ENCODE results near the gene PRXL2A. TPM values are rescaled to one million over a fixed set of nuclear protein-coding genes. Genes with fewer than 3 reads are reported as not detected.

PRXL2A gene
- total RNA-seq, 2 experiments from 2014 or later = 3.9 to 4.6 TPM

DNA sequence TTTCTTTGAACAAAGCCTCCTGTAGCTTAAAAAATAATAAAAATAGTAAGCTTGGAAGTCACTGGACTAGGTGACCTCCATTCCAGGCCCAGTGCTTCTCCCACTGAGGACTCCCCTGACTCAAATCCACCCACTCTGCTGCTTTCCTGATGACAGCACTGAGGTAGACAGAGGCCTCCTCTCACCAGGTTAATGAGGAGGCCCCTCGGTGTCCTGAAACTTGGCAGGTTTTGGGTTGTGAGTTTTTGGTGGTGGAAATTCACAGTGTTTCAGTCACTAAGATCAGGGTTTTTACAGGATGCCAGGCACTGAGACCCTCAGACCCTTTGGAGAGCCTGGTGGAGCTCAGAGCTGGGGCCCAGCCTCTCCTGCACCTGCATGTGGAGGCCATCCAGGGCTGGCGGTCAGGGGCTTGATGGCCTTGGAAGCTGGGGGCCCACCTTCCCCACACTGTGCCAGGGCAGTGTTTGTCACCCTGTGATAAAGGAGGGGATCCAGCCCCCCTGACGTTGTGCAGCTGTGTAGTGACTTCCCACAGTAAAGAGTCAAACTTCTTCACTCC lies 64.8 kb downstream of the PRXL2A start:
- CTCF ChIA-PET = interaction anchor here (0.9 to 19.9 kb wide), 6 partner anchors 11 to 29 kb away, joined by 3 to 250 read pairs (median 4); no protein-coding TSS in a partner anchor
- Histone ChIP-seq H3K9me3 (ENCODE audit: control insufficient read depth in 1 of 2, insufficient read depth in 1 of 2, low read length in 2 of 2) (peaks cover 0 to 4% of the 10 kb centered on the region in 2 experiments), H3K27me3 (ENCODE audit: control insufficient read depth in 1 of 2, insufficient read depth in 2 of 2, low read length in 2 of 2) (no peaks in the 10 kb centered on the region), H3K27ac (ENCODE audit: low read depth in 1 of 2, low read length in 2 of 2) (peak overlapping the region; percentile 46 to 48), H3K4me1 (ENCODE audit: insufficient read depth, low read length) (peaks cover 96% of the 10 kb centered on the region), H3K36me3 (ENCODE audit: insufficient read depth, low read length) (peaks cover 65% of the 10 kb centered on the region), H3K4me3 (ENCODE audit: low read length) (no peak overlapping the region)
- intact Hi-C loops (cut with DNase I, micrococcal nuclease) = no loop called here
- POLR2A ChIA-PET = interaction anchor here (2.8 to 22.9 kb wide), 4 partner anchors 10 to 29 kb away, joined by 14 to 420 read pairs (median 239); partner anchors contain the start of gene TSPAN14
- TF ChIP-seq, protein P1, sequence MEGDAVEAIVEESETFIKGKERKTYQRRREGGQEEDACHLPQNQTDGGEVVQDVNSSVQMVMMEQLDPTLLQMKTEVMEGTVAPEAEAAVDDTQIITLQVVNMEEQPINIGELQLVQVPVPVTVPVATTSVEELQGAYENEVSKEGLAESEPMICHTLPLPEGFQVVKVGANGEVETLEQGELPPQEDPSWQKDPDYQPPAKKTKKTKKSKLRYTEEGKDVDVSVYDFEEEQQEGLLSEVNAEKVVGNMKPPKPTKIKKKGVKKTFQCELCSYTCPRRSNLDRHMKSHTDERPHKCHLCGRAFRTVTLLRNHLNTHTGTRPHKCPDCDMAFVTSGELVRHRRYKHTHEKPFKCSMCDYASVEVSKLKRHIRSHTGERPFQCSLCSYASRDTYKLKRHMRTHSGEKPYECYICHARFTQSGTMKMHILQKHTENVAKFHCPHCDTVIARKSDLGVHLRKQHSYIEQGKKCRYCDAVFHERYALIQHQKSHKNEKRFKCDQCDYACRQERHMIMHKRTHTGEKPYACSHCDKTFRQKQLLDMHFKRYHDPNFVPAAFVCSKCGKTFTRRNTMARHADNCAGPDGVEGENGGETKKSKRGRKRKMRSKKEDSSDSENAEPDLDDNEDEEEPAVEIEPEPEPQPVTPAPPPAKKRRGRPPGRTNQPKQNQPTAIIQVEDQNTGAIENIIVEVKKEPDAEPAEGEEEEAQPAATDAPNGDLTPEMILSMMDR (IDR thresholded peaks at IDR 0.05) = no peak
- H3K36me3 Mint-ChIP-seq (ENCODE audit: low read depth) = peaks cover 94% of the 10 kb centered on the region
- H3K27me3 Mint-ChIP-seq = no peaks in the 10 kb centered on the region
- H3K9me3 Mint-ChIP-seq = peaks cover 4% of the 10 kb centered on the region
- peak overlapping the region; percentile 84 for H3K4me3 Mint-ChIP-seq
- H3K27ac Mint-ChIP-seq = peak overlapping the region; percentile 92
- no peak for ATAC-seq (ENCODE audit: poor library complexity)
- H3K4me1 Mint-ChIP-seq (ENCODE audit: low read depth) = peaks cover 93% of the 10 kb centered on the region
- DNase-seq = no peak

DNA sequence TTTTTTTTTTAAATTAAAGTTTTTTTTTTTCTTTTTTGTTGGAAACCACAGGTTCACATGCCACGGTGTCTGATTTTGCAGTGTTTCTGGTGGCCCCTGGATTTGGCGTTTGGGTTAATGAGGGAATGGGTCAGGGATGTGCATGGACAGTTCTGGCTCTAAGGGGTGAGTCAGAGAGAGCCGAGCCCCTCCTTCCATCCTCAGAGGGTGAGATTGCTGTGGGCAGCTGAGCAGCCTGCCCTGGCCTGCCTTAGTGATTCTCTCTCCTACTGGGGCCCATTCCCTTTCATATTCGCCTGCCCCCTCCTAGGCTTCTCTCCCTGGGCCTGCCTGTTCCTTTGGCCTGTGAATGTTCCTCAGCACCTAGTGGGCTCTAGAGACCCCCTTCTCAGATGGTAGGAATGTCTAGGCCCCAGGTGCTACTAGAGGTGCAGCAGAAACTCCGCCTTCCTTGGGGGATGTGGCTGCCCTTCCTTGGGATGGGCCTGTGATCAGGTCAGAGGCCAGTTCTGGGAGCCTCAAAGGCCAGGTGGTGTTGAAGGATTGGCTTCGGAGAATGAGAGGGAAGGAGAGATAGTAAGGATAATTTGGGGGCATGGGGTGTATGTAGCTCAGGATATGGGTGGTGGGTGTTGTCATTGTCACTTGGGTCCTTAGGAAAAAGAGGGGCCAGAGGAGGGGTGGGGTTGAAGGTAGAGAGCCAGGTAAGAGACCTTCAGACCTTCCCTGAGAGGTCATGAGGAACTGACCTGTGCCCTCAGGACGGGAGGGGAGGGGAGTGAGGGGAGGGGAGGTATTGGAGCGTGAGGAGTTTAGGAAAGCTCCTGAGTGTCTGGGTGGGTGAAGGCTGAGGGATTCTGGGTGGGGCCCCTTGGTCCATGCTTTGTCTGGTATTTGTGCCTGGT lies 65.6 kb downstream of the PRXL2A start:
- ATAC-seq (ENCODE audit: poor library complexity) (no peak), DNase-seq (peak in 1 of 14 experiments; percentile 42)
- Histone ChIP-seq H3K27ac (ENCODE audit: low read depth in 1 of 2, low read length in 2 of 2) (peak overlapping the region; percentile 46 to 48), H3K4me3 (ENCODE audit: low read length) (no peak overlapping the region), H3K36me3 (ENCODE audit: insufficient read depth, low read length) (peaks cover 69% of the 10 kb centered on the region), H3K4me1 (ENCODE audit: insufficient read depth, low read length) (peaks cover 93% of the 10 kb centered on the region), H3K27me3 (ENCODE audit: control insufficient read depth in 1 of 2, insufficient read depth in 2 of 2, low read length in 2 of 2) (no peaks in the 10 kb centered on the region), H3K9me3 (ENCODE audit: control insufficient read depth in 1 of 2, insufficient read depth in 1 of 2, low read length in 2 of 2) (peaks cover 3 to 4% of the 10 kb centered on the region in 2 experiments)
- POLR2A ChIA-PET = interaction anchor here (0.9 to 22.9 kb wide), 7 partner anchors 9 to 66 kb away, joined by 3 to 420 read pairs (median 17); partner anchors contain the start of genes PRXL2A and TSPAN14
- H3K4me3 Mint-ChIP-seq = peak overlapping the region; percentile 49
- TF ChIP-seq, protein P1 (IDR thresholded peaks at IDR 0.05) = no peak
- peaks cover 91% of the 10 kb centered on the region for H3K4me1 Mint-ChIP-seq (ENCODE audit: low read depth)
- peaks cover 94% of the 10 kb centered on the region for H3K36me3 Mint-ChIP-seq (ENCODE audit: low read depth)
- peaks cover 7% of the 10 kb centered on the region for H3K9me3 Mint-ChIP-seq
- CTCF ChIA-PET = interaction anchor here (1.1 to 19.9 kb wide), 5 partner anchors 15 to 96 kb away, joined by 3 to 250 read pairs (median 4); no protein-coding TSS in a partner anchor
- peak overlapping the region; percentile 92 for H3K27ac Mint-ChIP-seq
- intact Hi-C loops (cut with DNase I, micrococcal nuclease) = no loop called here
- no peaks in the 10 kb centered on the region for H3K27me3 Mint-ChIP-seq

DNA sequence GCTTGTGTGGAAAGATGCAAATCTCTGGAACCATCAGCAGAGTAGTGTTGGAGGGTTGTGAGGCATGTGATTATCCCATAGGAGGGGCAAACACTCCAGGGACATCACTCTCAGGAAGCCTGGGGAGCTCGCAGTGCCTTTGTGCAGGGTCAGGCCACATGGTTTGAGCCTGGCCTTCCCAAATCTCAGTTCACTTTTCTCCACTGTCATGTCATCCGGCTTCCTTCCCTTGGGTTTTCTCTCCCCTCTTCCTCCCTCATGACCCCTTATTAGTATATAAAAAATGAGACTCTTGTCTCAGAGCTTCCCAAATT lies 66.2 kb downstream of the PRXL2A start:
- peak overlapping the region in 1 of 2 donors; percentile 4 for H3K27ac ChIP-seq (ENCODE audit: low read depth in 1 of 2, low read length in 2 of 2)
- peaks cover 65% of the 10 kb centered on the region for H3K36me3 ChIP-seq (ENCODE audit: insufficient read depth, low read length)
- H3K4me1 Mint-ChIP-seq (ENCODE audit: low read depth) = peaks cover 85% of the 10 kb centered on the region
- H3K9me3 ChIP-seq (ENCODE audit: control insufficient read depth in 1 of 2, insufficient read depth in 1 of 2, low read length in 2 of 2) = peaks cover 3 to 4% of the 10 kb centered on the region in 2 experiments
- peak overlapping the region; percentile 20 for H3K4me3 Mint-ChIP-seq
- no peaks in the 10 kb centered on the region for H3K27me3 Mint-ChIP-seq
- TF ChIP-seq, protein P1 (IDR thresholded peaks at IDR 0.05) = no peak
- H3K36me3 Mint-ChIP-seq (ENCODE audit: low read depth) = peaks cover 88% of the 10 kb centered on the region
- CTCF ChIA-PET = interaction anchor here (1.1 to 2.9 kb wide), 6 partner anchors 15 to 96 kb away, joined by 3 to 11 read pairs (median 4); no protein-coding TSS in a partner anchor
- DNase-seq (no peak), ATAC-seq (ENCODE audit: poor library complexity) (no peak)
- H3K9me3 Mint-ChIP-seq = peaks cover 7% of the 10 kb centered on the region
- intact Hi-C loops (cut with DNase I, micrococcal nuclease) = no loop called here
- H3K4me1 ChIP-seq (ENCODE audit: insufficient read depth, low read length) = peaks cover 87% of the 10 kb centered on the region
- no peaks in the 10 kb centered on the region for H3K27me3 ChIP-seq (ENCODE audit: control insufficient read depth in 1 of 2, insufficient read depth in 2 of 2, low read length in 2 of 2)
- peak overlapping the region; percentile 92 for H3K27ac Mint-ChIP-seq
- POLR2A ChIA-PET = interaction anchor here (0.9 to 22.9 kb wide), 6 partner anchors 9 to 66 kb away, joined by 3 to 420 read pairs (median 10); partner anchors contain the start of gene PRXL2A
- no peak overlapping the region for H3K4me3 ChIP-seq (ENCODE audit: low read length)

All from CD4-positive, alpha-beta T cell (primary cell).